Measurements from ENCODE around the gene P4HB. TPM values are rescaled to one million over a fixed set of nuclear protein-coding genes. Genes with fewer than 3 reads are reported as not detected.

The P4HB gene
- total RNA-seq, 1 experiment from 2014 or later: 958 TPM

DNA sequence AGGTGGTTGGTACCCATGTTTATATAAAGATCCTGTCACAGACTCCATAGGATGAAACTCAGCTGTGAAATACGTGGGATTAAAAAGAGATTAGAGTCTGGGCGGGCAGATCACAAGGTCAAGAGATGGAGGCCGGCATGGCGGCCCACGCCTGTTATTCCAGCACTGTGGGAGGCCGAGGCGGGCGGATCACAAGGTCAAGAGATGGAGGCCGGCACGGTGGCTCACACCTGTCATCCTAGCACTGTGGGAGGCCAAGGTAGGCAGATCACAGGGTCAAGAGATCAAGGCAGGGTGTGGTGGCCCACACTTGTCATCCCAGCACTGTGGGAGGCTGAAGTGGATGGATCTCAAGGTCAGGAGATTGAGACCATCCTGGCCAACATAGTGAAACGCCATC lies 35.1 kb upstream of the P4HB start:
- Histone ChIP-seq H3K36me3 (ENCODE audit: control insufficient read depth, insufficient read depth, low read length) (peaks cover 5% of the 10 kb centered on the region), H3K4me1 (peaks cover 6% of the 10 kb centered on the region; the same call in 1 of the 2 replicates), H3K9me3 (no peaks in the 10 kb centered on the region), H3K4me3 (ENCODE audit: low read depth, low read length) (no peak overlapping the region), H3K27me3 (replicated peaks; ENCODE audit: control insufficient read depth, insufficient read depth, low read length) (no peaks in the 10 kb centered on the region)
- no peak for DNase-seq
- Mint-ChIP-seq H3K27me3 (ENCODE audit: insufficient read depth, unreplicated experiment) (no peaks in the 10 kb centered on the region), H3K4me3 (ENCODE audit: unreplicated experiment) (no peak overlapping the region), H3K36me3 (ENCODE audit: insufficient read depth, unreplicated experiment) (peaks cover 89% of the 10 kb centered on the region), H3K9me3 (ENCODE audit: unreplicated experiment) (no peaks in the 10 kb centered on the region), H3K27ac (ENCODE audit: unreplicated experiment) (no peak overlapping the region), H3K4me1 (ENCODE audit: low read depth, unreplicated experiment) (no peaks in the 10 kb centered on the region)
- intact Hi-C loops (cut with micrococcal nuclease; ENCODE audit: unreplicated experiment): no loop called here
- CTCF ChIA-PET: no interaction called here
- POLR2A ChIA-PET: no interaction called here
- no peak for TF ChIP-seq CTCF (IDR thresholded peaks at IDR 0.05; ENCODE audit: insufficient read depth in 1 of 2, low read depth in 1 of 2, low read length in 1 of 2, severe bottlenecking in 1 of 2, unreplicated experiment in 1 of 2)
- BruUV-seq (replicated peaks): no TSS peak

DNA sequence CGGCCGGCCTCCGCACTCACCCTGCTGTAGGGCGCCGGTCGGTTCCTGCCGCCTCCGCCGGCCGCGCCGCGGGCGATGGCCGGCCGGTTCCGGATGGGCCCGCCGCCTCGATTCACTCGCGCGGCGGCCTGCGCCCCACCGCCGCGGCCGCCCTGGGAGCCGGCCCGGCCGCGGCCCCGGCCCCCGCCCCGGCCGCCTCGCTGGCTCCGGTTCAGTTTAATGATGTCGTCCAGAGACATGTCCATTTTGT lies 30.9 kb upstream of the P4HB start:
- Mint-ChIP-seq H3K27ac (ENCODE audit: unreplicated experiment) (peak overlapping the region; percentile 99), H3K36me3 (ENCODE audit: insufficient read depth, unreplicated experiment) (peaks cover 92% of the 10 kb centered on the region), H3K4me1 (ENCODE audit: low read depth, unreplicated experiment) (no peaks in the 10 kb centered on the region), H3K27me3 (ENCODE audit: insufficient read depth, unreplicated experiment) (no peaks in the 10 kb centered on the region), H3K9me3 (ENCODE audit: unreplicated experiment) (no peaks in the 10 kb centered on the region), H3K4me3 (ENCODE audit: unreplicated experiment) (peak overlapping the region; percentile 91)
- BruUV-seq (replicated peaks): no TSS peak
- Histone ChIP-seq H3K27me3 (replicated peaks; ENCODE audit: control insufficient read depth, insufficient read depth, low read length) (no peaks in the 10 kb centered on the region), H3K4me1 (peaks cover 11% of the 10 kb centered on the region), H3K4me3 (ENCODE audit: low read depth, low read length) (peak overlapping the region; percentile 81), H3K36me3 (ENCODE audit: control insufficient read depth, insufficient read depth, low read length) (peaks cover 13% of the 10 kb centered on the region), H3K9me3 (no peaks in the 10 kb centered on the region)
- ChIA-PET CTCF (interaction anchor here (1.4 kb wide), 1 partner anchor 146 kb away, joined by 4 read pairs; the partner anchor contains the start of gene DCXR), POLR2A (interaction anchor here (0.5 to 1.1 kb wide), 3 partner anchors 9 to 30 kb away, joined by 3 to 7 read pairs (median 4); no protein-coding TSS in a partner anchor)
- TF ChIP-seq CTCF (IDR thresholded peaks at IDR 0.05; ENCODE audit: insufficient read depth in 1 of 2, low read depth in 1 of 2, low read length in 1 of 2, severe bottlenecking in 1 of 2, unreplicated experiment in 1 of 2): no peak
- DNase-seq: no peak
- intact Hi-C loops (cut with micrococcal nuclease; ENCODE audit: unreplicated experiment): loop anchor here (1.0 kb wide), 1 partner anchor 19 kb away; no protein-coding TSS in a partner anchor

DNA sequence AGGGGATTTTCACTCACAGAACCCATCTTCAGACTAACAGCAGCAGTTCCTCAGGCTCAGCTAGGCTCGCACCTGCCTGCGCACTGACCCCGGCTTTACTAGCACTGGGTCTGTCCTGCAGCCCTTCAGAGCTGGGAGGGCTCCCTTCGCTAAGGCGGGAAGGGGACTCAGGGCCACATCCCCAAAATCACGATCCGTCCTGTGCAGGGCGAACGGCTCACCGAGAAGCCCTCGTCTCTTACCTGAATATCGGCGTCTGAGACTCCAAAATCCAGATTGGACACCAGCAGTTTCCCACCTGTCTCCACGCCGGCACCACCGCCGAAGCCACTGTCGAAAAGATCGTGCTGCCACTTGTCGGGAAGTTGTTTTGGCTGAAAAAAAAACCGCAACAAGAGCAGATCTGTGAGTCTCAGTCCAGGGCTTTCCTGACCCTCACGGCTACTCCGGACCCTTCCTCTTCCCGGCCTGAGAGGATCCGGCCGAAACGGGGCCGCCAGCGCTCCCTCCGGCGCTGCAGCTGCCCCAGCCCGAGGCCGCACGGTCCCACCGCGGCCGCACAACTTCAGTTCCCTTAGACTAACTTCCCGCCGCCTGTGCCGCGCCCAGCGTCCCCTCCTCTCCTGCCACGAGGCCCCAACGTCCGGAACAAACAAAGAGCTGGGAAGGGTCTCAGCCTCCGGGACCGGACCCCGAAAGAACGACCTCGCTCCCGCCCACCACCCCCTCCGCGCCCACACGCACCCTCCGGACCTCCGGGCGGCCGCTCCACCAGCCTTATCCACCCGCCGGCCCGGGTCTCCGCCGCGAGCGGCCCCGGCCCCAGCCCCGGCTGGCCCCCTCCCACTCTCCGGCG lies 30.3 kb upstream of the P4HB start:
- Histone ChIP-seq H3K4me1 (peaks cover 11% of the 10 kb centered on the region), H3K36me3 (ENCODE audit: control insufficient read depth, insufficient read depth, low read length) (peaks cover 13% of the 10 kb centered on the region), H3K9me3 (no peaks in the 10 kb centered on the region), H3K4me3 (ENCODE audit: low read depth, low read length) (peak overlapping the region; percentile 81), H3K27me3 (replicated peaks; ENCODE audit: control insufficient read depth, insufficient read depth, low read length) (no peaks in the 10 kb centered on the region)
- Mint-ChIP-seq H3K4me3 (ENCODE audit: unreplicated experiment) (peak overlapping the region; percentile 91), H3K36me3 (ENCODE audit: insufficient read depth, unreplicated experiment) (peaks cover 92% of the 10 kb centered on the region), H3K27ac (ENCODE audit: unreplicated experiment) (peak overlapping the region; percentile 99), H3K27me3 (ENCODE audit: insufficient read depth, unreplicated experiment) (no peaks in the 10 kb centered on the region), H3K4me1 (ENCODE audit: low read depth, unreplicated experiment) (no peaks in the 10 kb centered on the region), H3K9me3 (ENCODE audit: unreplicated experiment) (no peaks in the 10 kb centered on the region)
- no TSS peak for BruUV-seq (replicated peaks)
- intact Hi-C loops (cut with micrococcal nuclease; ENCODE audit: unreplicated experiment): loop anchor here (1.0 kb wide), 1 partner anchor 20 kb away; no protein-coding TSS in a partner anchor
- CTCF ChIA-PET: interaction anchor here (0.6 to 1.4 kb wide), 2 partner anchors 147 to 494 kb away, joined by 4 to 7 read pairs; partner anchors contain the start of gene DCXR
- POLR2A ChIA-PET: interaction anchor here (0.9 to 1.1 kb wide), 2 partner anchors 13 to 30 kb away, joined by 3 to 4 read pairs; no protein-coding TSS in a partner anchor
- no peak for DNase-seq
- TF ChIP-seq CTCF (IDR thresholded peaks at IDR 0.05; ENCODE audit: insufficient read depth in 1 of 2, low read depth in 1 of 2, low read length in 1 of 2, severe bottlenecking in 1 of 2, unreplicated experiment in 1 of 2): no peak

All from Caco-2 (cell line).